GM23338 (cell line): ENCODE measurements around the gene IDH1. TPM values are rescaled to one million over a fixed set of nuclear protein-coding genes. Genes with fewer than 3 reads are reported as not detected.

ENCODE experiments used
- ATAC-seq: fragments of 200-7000 bp; cut with Tn5 transposase; 3 replicates; pipeline ENCODE4 v1.9.1; 2020
- DNase-seq: peaks from one replicate; pipeline ENCODE4 v3.0.0-alpha.2; 2015; ENCODE audit warnings: low spot score
- H2AFZ ChIP-seq: fragments of 200-600 bp; sonication (generic); 2 replicates; pipeline ENCODE4 v1.8.0; 2016; ENCODE audit warnings: antibody characterized with exemption, mild to moderate bottlenecking, moderate library complexity
- H3F3A ChIP-seq: fragments of 200-600 bp; sonication (generic); replicated peaks from 2 replicates; pipeline ENCODE4 v1.8.0; 2017; ENCODE audit warnings: antibody characterized with exemption, mixed run types, low read depth
- H3K27ac ChIP-seq: fragments of 200-600 bp; sonication (generic); 2 replicates; pipeline ENCODE4 v1.6.1; 2016; ENCODE audit warnings: low read depth
- H3K27me3 ChIP-seq: fragments of 200-600 bp; sonication (generic); 2 replicates; pipeline ENCODE4 v1.8.0; 2016; ENCODE audit warnings: mild to moderate bottlenecking, mixed run types, moderate library complexity; ENCODE audit not compliant: insufficient read depth
- H3K36me3 ChIP-seq: fragments of 200-600 bp; sonication (generic); 2 replicates; pipeline ENCODE4 v1.8.0; 2016; ENCODE audit warnings: mild to moderate bottlenecking; ENCODE audit not compliant: insufficient read depth
- H3K4me1 ChIP-seq: fragments of 200-600 bp; sonication (generic); 2 replicates; pipeline ENCODE4 v1.8.0; 2016; ENCODE audit warnings: mild to moderate bottlenecking, moderate library complexity; ENCODE audit not compliant: insufficient read depth
- H3K4me2 ChIP-seq: fragments of 200-600 bp; sonication (generic); 2 replicates; pipeline ENCODE4 v1.7.1; 2017; ENCODE audit warnings: mixed run types
- H3K4me3 ChIP-seq: fragments of 200-600 bp; sonication (generic); 2 replicates; pipeline ENCODE4 v1.6.1; 2016; ENCODE audit warnings: mixed run types
- H3K79me2 ChIP-seq: fragments of 200-600 bp; sonication (generic); replicated peaks from 2 replicates; pipeline ENCODE4 v1.8.0; 2017; ENCODE audit warnings: mild to moderate bottlenecking; ENCODE audit not compliant: insufficient read depth
- H3K9me2 ChIP-seq: fragments of 200-600 bp; sonication (generic); 2 replicates; pipeline ENCODE4 v1.8.0; 2017; ENCODE audit not compliant: insufficient read depth
- H4K20me1 ChIP-seq: fragments of 200-600 bp; sonication (generic); replicated peaks from 2 replicates; pipeline ENCODE4 v1.8.0; 2017; ENCODE audit warnings: mild to moderate bottlenecking; ENCODE audit not compliant: insufficient read depth
- H3K27ac Mint-ChIP-seq: 2 replicates; pipeline ENCODE4 v1.8.0; 2020; ENCODE audit warnings: inconsistent platforms, mild to moderate bottlenecking, moderate library complexity, mixed read lengths
- H3K27me3 Mint-ChIP-seq: 3 replicates; pipeline ENCODE4 v1.8.0; 2022; ENCODE audit warnings: low read depth, mild to moderate bottlenecking, moderate library complexity, mixed read lengths, inconsistent platforms; ENCODE audit not compliant: insufficient read depth, poor library complexity
- H3K36me3 Mint-ChIP-seq: 3 replicates; pipeline ENCODE4 v1.8.0; 2021; ENCODE audit warnings: low read depth, mild to moderate bottlenecking, inconsistent platforms, moderate library complexity, mixed read lengths
- H3K4me1 Mint-ChIP-seq: 3 replicates; pipeline ENCODE4 v1.8.0; 2020; ENCODE audit warnings: mild to moderate bottlenecking, inconsistent platforms, mixed read lengths
- H3K4me3 Mint-ChIP-seq: 3 replicates; pipeline ENCODE4 v1.8.0; 2021; ENCODE audit warnings: moderate library complexity, mild to moderate bottlenecking, inconsistent platforms, mixed read lengths
- H3K9me3 Mint-ChIP-seq: 3 replicates; pipeline ENCODE4 v1.8.0; 2020; ENCODE audit warnings: moderate library complexity, mild to moderate bottlenecking, inconsistent platforms, mixed read lengths
- CREB1 ChIP-seq: fragments of 250-450 bp; sonication (Bioruptor Pico); IDR thresholded peaks from 2 replicates; pipeline ENCODE4 v1.5.0; 2020; ENCODE audit warnings: low read depth, mild to moderate bottlenecking, moderate library complexity
- EZH2 ChIP-seq: fragments of 200-600 bp; sonication (generic); IDR thresholded peaks from one replicate; pipeline ENCODE4 v1.8.0; 2017; ENCODE audit warnings: antibody characterized with exemption, mild to moderate bottlenecking, low read depth; ENCODE audit not compliant: unreplicated experiment
- EZH2phosphoT487 ChIP-seq: fragments of 200-600 bp; sonication (generic); IDR thresholded peaks from one replicate; pipeline ENCODE4 v1.8.1; 2018; ENCODE audit warnings: antibody characterized with exemption; ENCODE audit not compliant: unreplicated experiment
- JUNB ChIP-seq: IDR thresholded peaks from one replicate; pipeline ENCODE4 v1.6.1; 2016; ENCODE audit warnings: antibody characterized with exemption; ENCODE audit not compliant: unreplicated experiment
- NANOG ChIP-seq: IDR thresholded peaks from 2 replicates; pipeline ENCODE4 v1.6.1; 2016; ENCODE audit warnings: antibody characterized with exemption, borderline replicate concordance
- POLR2AphosphoS5 ChIP-seq: IDR thresholded peaks from 2 replicates; pipeline ENCODE4 v1.6.1; 2016; ENCODE audit warnings: antibody characterized with exemption, low read depth
- STAT1 ChIP-seq: IDR thresholded peaks from one replicate; pipeline ENCODE4 v1.6.1; 2016; ENCODE audit warnings: antibody characterized with exemption; ENCODE audit not compliant: unreplicated experiment
- ZNF331 ChIP-seq: fragments of 250-450 bp; sonication (Bioruptor Pico); IDR thresholded peaks from 2 replicates; pipeline ENCODE4 v1.5.0; 2020; ENCODE audit warnings: low read depth, mild to moderate bottlenecking, moderate library complexity
- polyA plus RNA-seq: library from polyadenylated mRNA; unstranded; fragments of >200 nt; fragmentation: Nextera tagmentation; extraction: Ambion mirVana; gene quantifications from 2 replicates; pipeline ENCODE4 v1.2.1, GENCODE V29; 2016
- total RNA-seq: library from RNA; depleted of rRNA; stranded (reverse); fragments of >200 nt; shearing (Covaris generic); gene quantifications from 2 replicates; pipeline ENCODE4 v1.2.3, GENCODE V29; 2014
- TF ChIP-seq, protein P1 (sequence below), 2 experiments: fragments of 200-600 bp in 1 of 2; sonication (generic) in 1 of 2; conservative IDR thresholded peaks; 2 replicates each; pipeline versions ENCODE4 v1.5.1 to v1.6.1; 2016 to 2017; ENCODE audit warnings: antibody characterized with exemption in 2 of 2, low read depth in 2 of 2, mild to moderate bottlenecking in 2 of 2, moderate library complexity in 1 of 2
- TF ChIP-seq, protein P2 (sequence below): IDR thresholded peaks from 2 replicates; pipeline ENCODE4 v1.6.1; 2016; ENCODE audit warnings: antibody characterized with exemption

IDH1 gene
- total and polyA plus RNA-seq, 2 experiments from 2014 or later, result 315 to 536 TPM

DNA sequence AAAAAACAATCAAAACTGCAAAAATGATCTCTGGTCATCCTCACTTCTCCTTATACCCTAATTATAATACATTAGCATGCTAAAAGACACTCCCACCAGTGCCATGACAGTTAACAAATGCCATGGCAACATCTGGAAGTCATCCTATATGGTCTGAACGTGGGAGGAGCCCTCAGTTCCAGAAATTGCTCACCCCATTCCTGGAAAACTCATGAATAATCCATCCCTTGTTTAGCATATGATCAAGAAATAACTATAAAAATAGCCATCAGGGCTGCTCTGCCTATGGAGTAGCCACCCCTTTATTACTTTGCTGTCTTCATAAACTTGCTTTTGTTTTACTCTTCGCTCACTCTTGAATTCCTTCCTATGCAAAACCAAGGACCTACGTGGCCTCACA lies 59.3 kb downstream of the IDH1 start (continued):
- no peak for TF ChIP-seq CREB1

DNA sequence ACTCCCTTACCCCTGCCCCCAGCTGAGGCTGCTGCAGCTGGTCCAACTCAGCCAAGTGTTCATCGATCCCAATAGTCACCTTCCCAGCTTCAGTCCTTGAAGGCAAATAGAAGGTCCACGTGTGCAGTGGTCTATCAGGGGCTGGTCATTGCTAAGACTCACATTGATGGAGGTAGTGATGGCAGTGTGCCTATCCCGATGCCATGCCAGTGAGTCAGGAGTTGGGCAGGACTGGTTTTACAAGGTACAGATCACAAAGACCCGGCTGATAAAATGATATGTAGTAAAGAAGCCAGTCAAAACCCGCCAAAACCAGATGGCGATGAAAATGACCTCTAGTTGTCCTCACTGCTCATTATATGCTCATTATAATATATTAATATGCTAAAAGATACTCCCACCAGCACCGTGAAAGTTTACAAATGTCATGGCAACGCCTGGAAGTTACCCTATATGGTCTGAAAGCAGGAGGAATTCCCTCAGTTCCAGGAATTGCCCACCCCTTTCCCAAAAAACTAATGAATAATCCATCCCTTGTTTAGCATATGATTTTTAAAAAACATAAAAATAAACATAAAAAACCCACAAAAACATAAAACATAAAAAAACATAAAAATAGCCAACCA lies 62.1 kb downstream of the IDH1 start:
- Histone ChIP-seq H3K27me3 (no peaks in the 10 kb centered on the region), H3K4me2 (no peak overlapping the region), H2AFZ (0 out of 2 replicates have a peak overlapping the region, but pooled peaks have one; percentile 24), H3K4me1 (peaks cover 20% of the 10 kb centered on the region), H3K9me2 (no peaks in the 10 kb centered on the region), H3K4me3 (no peak overlapping the region), H3K79me2 (no peaks in the 10 kb centered on the region), H3K27ac (no peak overlapping the region), H3K36me3 (no peaks in the 10 kb centered on the region), H3F3A (no peaks in the 10 kb centered on the region), H4K20me1 (no peaks in the 10 kb centered on the region)
- H3K9me3 Mint-ChIP-seq, result no peaks in the 10 kb centered on the region
- H3K27me3 Mint-ChIP-seq, result peaks cover 2% of the 10 kb centered on the region
- ATAC-seq, result no peak
- no peak overlapping the region for H3K27ac Mint-ChIP-seq
- no peak for TF ChIP-seq ZNF331 (CRISPR knock-in tag)
- TF ChIP-seq, protein P1, sequence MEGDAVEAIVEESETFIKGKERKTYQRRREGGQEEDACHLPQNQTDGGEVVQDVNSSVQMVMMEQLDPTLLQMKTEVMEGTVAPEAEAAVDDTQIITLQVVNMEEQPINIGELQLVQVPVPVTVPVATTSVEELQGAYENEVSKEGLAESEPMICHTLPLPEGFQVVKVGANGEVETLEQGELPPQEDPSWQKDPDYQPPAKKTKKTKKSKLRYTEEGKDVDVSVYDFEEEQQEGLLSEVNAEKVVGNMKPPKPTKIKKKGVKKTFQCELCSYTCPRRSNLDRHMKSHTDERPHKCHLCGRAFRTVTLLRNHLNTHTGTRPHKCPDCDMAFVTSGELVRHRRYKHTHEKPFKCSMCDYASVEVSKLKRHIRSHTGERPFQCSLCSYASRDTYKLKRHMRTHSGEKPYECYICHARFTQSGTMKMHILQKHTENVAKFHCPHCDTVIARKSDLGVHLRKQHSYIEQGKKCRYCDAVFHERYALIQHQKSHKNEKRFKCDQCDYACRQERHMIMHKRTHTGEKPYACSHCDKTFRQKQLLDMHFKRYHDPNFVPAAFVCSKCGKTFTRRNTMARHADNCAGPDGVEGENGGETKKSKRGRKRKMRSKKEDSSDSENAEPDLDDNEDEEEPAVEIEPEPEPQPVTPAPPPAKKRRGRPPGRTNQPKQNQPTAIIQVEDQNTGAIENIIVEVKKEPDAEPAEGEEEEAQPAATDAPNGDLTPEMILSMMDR (conservative IDR thresholded peaks at IDR 0.05; ENCODE audit: low read depth in 2 of 2), result no peak
- H3K4me1 Mint-ChIP-seq, result peaks cover 25% of the 10 kb centered on the region
- DNase-seq, result no peak
- no peaks in the 10 kb centered on the region for H3K36me3 Mint-ChIP-seq
- no peak overlapping the region for H3K4me3 Mint-ChIP-seq

DNA sequence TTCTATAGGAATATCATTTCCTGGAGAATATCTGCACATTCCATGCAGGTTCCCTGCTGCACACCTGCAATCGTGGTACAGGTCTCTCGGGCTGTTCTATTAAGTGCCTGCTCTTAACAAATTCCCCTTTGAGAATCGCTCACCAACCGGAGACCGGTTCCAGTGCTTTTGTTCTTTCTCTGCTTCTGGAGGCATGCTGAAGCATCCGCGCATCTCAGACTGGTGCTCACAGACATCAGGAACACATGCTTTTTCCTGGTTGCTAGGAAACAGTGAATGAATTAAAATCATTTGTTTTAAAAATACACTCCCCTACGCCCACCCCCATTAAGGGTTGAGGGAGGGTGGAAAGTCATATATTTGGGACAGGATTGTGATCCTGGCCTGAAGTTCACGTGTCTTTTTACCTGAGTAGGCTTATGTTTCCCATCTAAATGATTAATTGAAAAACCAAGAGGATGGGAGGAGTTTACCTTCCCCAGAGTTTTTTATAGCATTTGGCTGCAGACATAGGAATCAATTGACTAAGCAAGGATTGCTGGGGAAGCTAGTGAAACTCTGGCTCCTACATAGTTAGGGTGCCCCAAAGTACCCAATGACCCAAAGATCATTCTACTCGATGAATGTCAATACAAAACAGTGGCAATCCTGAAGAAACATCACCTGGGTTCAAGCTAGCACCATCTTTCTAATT lies 64.9 kb downstream of the IDH1 start, which contains the start of gene C2orf80:
Gene C2orf80 (minus strand): TSS at position 221 of the 694 bp plus-strand sequence. CDS start 3,044 bp downstream, outside the sequence.
- no peaks in the 10 kb centered on the region for H4K20me1 ChIP-seq
- H3K27me3 ChIP-seq, result no peaks in the 10 kb centered on the region
- peak; percentile 52 for DNase-seq
- H3K27ac Mint-ChIP-seq, result peak within 1 kb of the TSS; percentile 41; the same call in 1 of the 2 replicates
- peak; percentile 45 for ATAC-seq
- H3K4me3 Mint-ChIP-seq, result no peak within 1 kb of the TSS
- no peaks in the 10 kb centered on the region for H3K9me3 Mint-ChIP-seq
- H3K27me3 Mint-ChIP-seq, result peaks cover 2% of the 10 kb centered on the region
- no peaks in the 10 kb centered on the region for H3K79me2 ChIP-seq
- peak within 1 kb of the TSS; percentile 66 for H3K4me2 ChIP-seq
- peaks cover 52% of the 10 kb centered on the region for H3K4me1 Mint-ChIP-seq
- H2AFZ ChIP-seq, result peak within 1 kb of the TSS; percentile 95
- TF ChIP-seq POLR2AphosphoS5, result no peak
- TF ChIP-seq EZH2phosphoT487, result no peak
- TF ChIP-seq JUNB, result no peak
- no peak for TF ChIP-seq STAT1
- no peak for TF ChIP-seq ZNF331 (CRISPR knock-in tag)
- TF ChIP-seq EZH2, result no peak
- TF ChIP-seq, protein P1 (conservative IDR thresholded peaks at IDR 0.05; ENCODE audit: low read depth in 2 of 2), result no peak
- TF ChIP-seq NANOG, result no peak
- TF ChIP-seq, protein P2, sequence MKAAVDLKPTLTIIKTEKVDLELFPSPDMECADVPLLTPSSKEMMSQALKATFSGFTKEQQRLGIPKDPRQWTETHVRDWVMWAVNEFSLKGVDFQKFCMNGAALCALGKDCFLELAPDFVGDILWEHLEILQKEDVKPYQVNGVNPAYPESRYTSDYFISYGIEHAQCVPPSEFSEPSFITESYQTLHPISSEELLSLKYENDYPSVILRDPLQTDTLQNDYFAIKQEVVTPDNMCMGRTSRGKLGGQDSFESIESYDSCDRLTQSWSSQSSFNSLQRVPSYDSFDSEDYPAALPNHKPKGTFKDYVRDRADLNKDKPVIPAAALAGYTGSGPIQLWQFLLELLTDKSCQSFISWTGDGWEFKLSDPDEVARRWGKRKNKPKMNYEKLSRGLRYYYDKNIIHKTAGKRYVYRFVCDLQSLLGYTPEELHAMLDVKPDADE, result no peak
- no peak for TF ChIP-seq CREB1
- no peaks in the 10 kb centered on the region for H3K36me3 ChIP-seq
- no peaks in the 10 kb centered on the region for H3K9me2 ChIP-seq
- 0 out of 2 replicates have a peak, but pooled peaks cover 3% of the 10 kb centered on the region for H3F3A ChIP-seq
- H3K4me3 ChIP-seq, result no peak within 1 kb of the TSS
- H3K4me1 ChIP-seq, result peaks cover 44% of the 10 kb centered on the region
- H3K27ac ChIP-seq, result no peak within 1 kb of the TSS
- no peaks in the 10 kb centered on the region for H3K36me3 Mint-ChIP-seq
